Measurements from ENCODE around the gene SGSH. TPM values are rescaled to one million over a fixed set of nuclear protein-coding genes. Genes with fewer than 3 reads are reported as not detected.
"Not testable (repeated sequence)": the region's sequence is repeated elsewhere in the genome, so short reads cannot be mapped to it uniquely, and the experiment has no call there.

The SGSH gene
- total RNA-seq, 1 donor from 2014 or later, result 7.2 TPM

DNA sequence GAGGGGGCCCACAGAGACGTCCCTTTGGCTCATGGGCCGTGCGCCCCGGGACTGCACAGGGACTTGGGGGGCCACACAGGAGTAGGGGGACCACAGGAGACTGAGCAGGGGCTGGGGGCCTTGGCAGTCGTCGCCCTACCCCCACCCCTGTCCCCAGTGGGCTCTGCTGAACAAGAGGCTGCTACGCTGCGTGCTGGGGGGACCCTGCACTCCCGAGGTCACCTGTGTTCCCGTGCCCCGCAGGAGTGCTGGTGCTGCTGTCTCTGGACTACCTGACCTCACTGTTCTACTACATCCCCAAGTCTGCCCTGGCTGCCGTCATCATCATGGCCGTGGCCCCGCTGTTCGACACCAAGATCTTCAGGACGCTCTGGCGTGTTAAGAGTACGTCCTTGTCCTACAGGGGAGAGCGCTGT lies 26.1 kb upstream of the SGSH start:
- Mint-ChIP-seq H3K36me3 (peaks cover 13% of the 10 kb centered on the region), H3K27me3 (ENCODE audit: insufficient read depth, low read depth) (peaks cover 2% of the 10 kb centered on the region), H3K9me3 (no peaks in the 10 kb centered on the region), H3K4me1 (no peaks in the 10 kb centered on the region), H3K27ac (no peak overlapping the region), H3K4me3 (no peak overlapping the region)
- TF ChIP-seq, protein P1, sequence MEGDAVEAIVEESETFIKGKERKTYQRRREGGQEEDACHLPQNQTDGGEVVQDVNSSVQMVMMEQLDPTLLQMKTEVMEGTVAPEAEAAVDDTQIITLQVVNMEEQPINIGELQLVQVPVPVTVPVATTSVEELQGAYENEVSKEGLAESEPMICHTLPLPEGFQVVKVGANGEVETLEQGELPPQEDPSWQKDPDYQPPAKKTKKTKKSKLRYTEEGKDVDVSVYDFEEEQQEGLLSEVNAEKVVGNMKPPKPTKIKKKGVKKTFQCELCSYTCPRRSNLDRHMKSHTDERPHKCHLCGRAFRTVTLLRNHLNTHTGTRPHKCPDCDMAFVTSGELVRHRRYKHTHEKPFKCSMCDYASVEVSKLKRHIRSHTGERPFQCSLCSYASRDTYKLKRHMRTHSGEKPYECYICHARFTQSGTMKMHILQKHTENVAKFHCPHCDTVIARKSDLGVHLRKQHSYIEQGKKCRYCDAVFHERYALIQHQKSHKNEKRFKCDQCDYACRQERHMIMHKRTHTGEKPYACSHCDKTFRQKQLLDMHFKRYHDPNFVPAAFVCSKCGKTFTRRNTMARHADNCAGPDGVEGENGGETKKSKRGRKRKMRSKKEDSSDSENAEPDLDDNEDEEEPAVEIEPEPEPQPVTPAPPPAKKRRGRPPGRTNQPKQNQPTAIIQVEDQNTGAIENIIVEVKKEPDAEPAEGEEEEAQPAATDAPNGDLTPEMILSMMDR (IDR thresholded peaks at IDR 0.05), result no peak
- TF ChIP-seq EZH2 (IDR thresholded peaks at IDR 0.05) (no peak), EZH2phosphoT487 (IDR thresholded peaks at IDR 0.05) (no peak)
- DNase-seq (ENCODE audit: low spot score), result no peak
- H2AFZ ChIP-seq (replicated peaks), result no peak overlapping the region
- no peaks in the 10 kb centered on the region for H4K20me1 ChIP-seq (ENCODE audit: low read depth)
- no peaks in the 10 kb centered on the region for H3K36me3 ChIP-seq
- no peaks in the 10 kb centered on the region for H3K9me3 ChIP-seq (ENCODE audit: low read depth)
- H3F3A ChIP-seq (ENCODE audit: low read depth), result no peaks in the 10 kb centered on the region
- H3K9ac ChIP-seq, result no peak overlapping the region
- no peaks in the 10 kb centered on the region for H3K79me2 ChIP-seq (ENCODE audit: low read depth)
- H3K27ac ChIP-seq, result no peak overlapping the region
- no peak overlapping the region for H3K4me3 ChIP-seq
- H3K4me2 ChIP-seq, result no peak overlapping the region
- H3K4me1 ChIP-seq, result no peaks in the 10 kb centered on the region
- no peaks in the 10 kb centered on the region for H3K27me3 ChIP-seq

DNA sequence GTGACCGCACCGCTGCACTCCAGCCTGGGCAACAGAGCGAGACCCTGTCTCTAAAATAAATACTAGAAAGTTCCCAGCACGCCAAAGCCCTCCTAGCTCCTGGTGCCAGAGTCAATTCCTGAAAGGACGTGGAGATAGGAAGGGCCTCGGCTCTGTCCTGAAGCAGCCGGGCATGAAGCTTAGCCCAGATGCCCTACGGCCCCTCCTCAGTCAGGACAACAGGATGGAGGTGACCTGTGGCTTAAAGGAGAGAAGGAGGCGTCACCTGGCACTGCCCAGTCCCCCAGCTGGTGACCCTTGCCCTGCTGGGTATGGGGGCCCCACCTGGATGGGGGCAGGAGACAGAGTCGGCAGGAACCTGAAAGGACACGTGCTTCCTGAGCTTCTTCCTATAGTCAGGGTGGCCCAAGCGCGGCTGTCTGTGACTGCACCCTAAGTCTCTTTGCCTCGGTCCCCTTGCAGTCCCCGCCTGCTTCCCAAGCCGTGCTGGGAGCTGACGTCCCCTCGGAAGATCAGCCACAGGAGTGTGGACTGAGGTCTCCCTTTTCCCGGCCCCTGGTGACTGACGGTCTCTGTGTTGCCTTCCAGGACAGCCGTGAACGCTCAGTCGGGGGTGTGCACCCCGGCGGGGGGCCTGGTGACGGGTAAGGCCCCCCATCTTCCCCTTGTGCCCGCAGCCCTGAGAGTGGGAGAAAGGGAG lies 25.6 kb upstream of the SGSH start:
- no peaks in the 10 kb centered on the region for H3F3A ChIP-seq (ENCODE audit: low read depth)
- Mint-ChIP-seq H3K36me3 (peaks cover 13% of the 10 kb centered on the region), H3K27me3 (ENCODE audit: insufficient read depth, low read depth) (peaks cover 2% of the 10 kb centered on the region), H3K4me3 (no peak overlapping the region), H3K4me1 (no peaks in the 10 kb centered on the region), H3K9me3 (no peaks in the 10 kb centered on the region), H3K27ac (peak overlapping the region; percentile 83)
- no peaks in the 10 kb centered on the region for H3K9me3 ChIP-seq (ENCODE audit: low read depth)
- H3K9ac ChIP-seq, result no peak overlapping the region
- no peak overlapping the region for H2AFZ ChIP-seq (replicated peaks)
- H3K27ac ChIP-seq, result no peak overlapping the region
- no peaks in the 10 kb centered on the region for H3K36me3 ChIP-seq
- H3K4me2 ChIP-seq, result no peak overlapping the region
- H3K79me2 ChIP-seq (ENCODE audit: low read depth), result no peaks in the 10 kb centered on the region
- no peaks in the 10 kb centered on the region for H3K27me3 ChIP-seq
- no peak overlapping the region for H3K4me3 ChIP-seq
- DNase-seq (ENCODE audit: low spot score), result no peak
- no peaks in the 10 kb centered on the region for H4K20me1 ChIP-seq (ENCODE audit: low read depth)
- no peaks in the 10 kb centered on the region for H3K4me1 ChIP-seq
- TF ChIP-seq EZH2 (IDR thresholded peaks at IDR 0.05), result no peak
- TF ChIP-seq EZH2phosphoT487 (IDR thresholded peaks at IDR 0.05), result no peak
- TF ChIP-seq, protein P1 (IDR thresholded peaks at IDR 0.05), result no peak

DNA sequence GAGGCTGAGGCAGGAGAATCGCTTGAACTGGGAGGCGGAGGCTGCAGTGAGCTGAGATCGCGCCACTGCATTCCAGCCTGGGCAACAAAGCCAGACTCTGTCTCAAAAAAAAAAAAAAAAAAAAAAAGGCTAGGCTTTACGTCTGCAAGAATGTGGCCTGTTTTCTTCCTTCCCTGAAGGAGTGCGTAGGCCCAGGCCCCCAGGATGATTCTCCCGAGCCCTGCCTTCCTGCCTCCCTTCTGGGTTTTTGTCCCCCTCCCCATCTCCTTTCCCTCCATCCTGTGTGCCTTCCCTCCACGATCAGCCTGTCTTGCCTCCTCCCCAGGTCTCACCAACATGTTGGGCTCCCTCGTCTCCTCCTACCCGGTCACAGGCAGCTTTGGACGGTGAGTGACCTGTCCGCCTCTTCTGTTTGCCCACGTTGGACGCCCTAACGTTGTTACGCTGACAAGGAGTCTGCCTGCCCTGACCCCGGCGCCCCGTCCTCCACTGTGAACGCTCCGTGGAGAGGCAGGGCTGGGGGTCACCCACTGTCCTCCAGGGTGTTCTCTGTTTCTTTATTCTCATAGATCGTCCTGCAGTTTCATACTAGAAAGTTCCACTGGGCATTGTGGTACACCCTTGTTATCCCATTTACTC lies 24.9 kb upstream of the SGSH start:
- Histone ChIP-seq H3K36me3 (no peaks in the 10 kb centered on the region), H3K27me3 (no peaks in the 10 kb centered on the region), H2AFZ (replicated peaks) (no peak overlapping the region), H4K20me1 (ENCODE audit: low read depth) (no peaks in the 10 kb centered on the region), H3K79me2 (ENCODE audit: low read depth) (no peaks in the 10 kb centered on the region), H3K27ac (no peak overlapping the region), H3K9ac (no peak overlapping the region), H3K4me1 (no peaks in the 10 kb centered on the region), H3K4me2 (no peak overlapping the region), H3K4me3 (no peak overlapping the region), H3F3A (ENCODE audit: low read depth) (no peaks in the 10 kb centered on the region), H3K9me3 (ENCODE audit: low read depth) (no peaks in the 10 kb centered on the region)
- Mint-ChIP-seq H3K27ac (peak overlapping the region; percentile 83), H3K4me1 (no peaks in the 10 kb centered on the region), H3K9me3 (no peaks in the 10 kb centered on the region), H3K27me3 (ENCODE audit: insufficient read depth, low read depth) (peaks cover 4% of the 10 kb centered on the region), H3K36me3 (peaks cover 13% of the 10 kb centered on the region), H3K4me3 (no peak overlapping the region)
- TF ChIP-seq, protein P1 (IDR thresholded peaks at IDR 0.05), result no peak
- TF ChIP-seq EZH2 (IDR thresholded peaks at IDR 0.05) (no peak), EZH2phosphoT487 (IDR thresholded peaks at IDR 0.05) (no peak)
- DNase-seq (ENCODE audit: low spot score), result no peak

GRCh38 chr17:80244448-80244847 lies 24.3 kb upstream of the SGSH start:
- H3K27ac ChIP-seq; H3K27ac Mint-ChIP-seq; H3K4me1 ChIP-seq; H3K9me3 Mint-ChIP-seq; H3K79me2 ChIP-seq (ENCODE audit: low read depth); H3K4me3 ChIP-seq; H2AFZ ChIP-seq (replicated peaks); H3K36me3 ChIP-seq; H4K20me1 ChIP-seq (ENCODE audit: low read depth); H3K4me2 ChIP-seq; H3K4me3 Mint-ChIP-seq; H3K27me3 ChIP-seq; H3K9ac ChIP-seq; H3K9me3 ChIP-seq (ENCODE audit: low read depth); H3F3A ChIP-seq (ENCODE audit: low read depth); H3K4me1 Mint-ChIP-seq; H3K27me3 Mint-ChIP-seq (ENCODE audit: insufficient read depth, low read depth); DNase-seq (ENCODE audit: low spot score): not testable (repeated sequence)
- peaks cover 13% of the 10 kb centered on the region for H3K36me3 Mint-ChIP-seq

All from neural progenitor cell (in vitro differentiated cells).